H9 (cell line): ENCODE data around the gene RYR1. TPM values are rescaled to one million over a fixed set of nuclear protein-coding genes. Genes with fewer than 3 reads are reported as not detected.
A peak's percentile ranks its signal among the peaks of the same experiment; 100 is the strongest.

ENCODE experiments used
- DNase-seq: peaks from one replicate; pipeline ENCODE4 v3.0.0-alpha.2; 2017
- H2AFZ ChIP-seq: one replicate; pipeline ENCODE4 v1.6.1; 2013; ENCODE audit warnings: mild to moderate bottlenecking, low read length, control low read depth, moderate library complexity
- H2AK5ac ChIP-seq: 2 replicates; pipeline ENCODE4 v1.6.1; 2013; ENCODE audit warnings: low read length, control low read depth, mixed read lengths; ENCODE audit not compliant: insufficient read length
- H2BK120ac ChIP-seq: one replicate; pipeline ENCODE4 v1.6.1; 2013; ENCODE audit warnings: low read depth, mild to moderate bottlenecking, low read length, control low read depth, inconsistent platforms; ENCODE audit not compliant: poor library complexity, severe bottlenecking
- H2BK12ac ChIP-seq: 2 replicates; pipeline ENCODE4 v1.6.1; 2013; ENCODE audit warnings: low read length, control low read depth, mixed read lengths, low read depth; ENCODE audit not compliant: insufficient read length
- H2BK15ac ChIP-seq: 2 replicates; pipeline ENCODE4 v1.6.1; 2013; ENCODE audit warnings: low read depth, low read length, control low read depth
- H2BK20ac ChIP-seq: one replicate; pipeline ENCODE4 v1.6.1; 2013; ENCODE audit warnings: low read depth, mild to moderate bottlenecking, low read length, control low read depth, inconsistent platforms; ENCODE audit not compliant: poor library complexity, severe bottlenecking
- H2BK5ac ChIP-seq: 2 replicates; pipeline ENCODE4 v1.6.1; 2013; ENCODE audit warnings: low read length, control low read depth, mixed read lengths; ENCODE audit not compliant: insufficient read length
- H3K14ac ChIP-seq: 2 replicates; pipeline ENCODE4 v1.6.1; 2013; ENCODE audit warnings: low read length, control low read depth; ENCODE audit not compliant: insufficient read depth
- H3K18ac ChIP-seq: 2 replicates; pipeline ENCODE4 v1.6.1; 2013; ENCODE audit warnings: low read depth, mild to moderate bottlenecking, mixed read lengths, low read length, control low read depth; ENCODE audit not compliant: insufficient read length
- H3K23ac ChIP-seq: 2 replicates; pipeline ENCODE4 v1.6.1; 2013; ENCODE audit warnings: low read length, control low read depth, mixed read lengths, low read depth; ENCODE audit not compliant: insufficient read length
- H3K23me2 ChIP-seq: 2 replicates; pipeline ENCODE4 v1.6.1; 2013; ENCODE audit warnings: low read depth, mild to moderate bottlenecking, mixed read lengths, low read length, control low read depth; ENCODE audit not compliant: insufficient read length, poor library complexity, severe bottlenecking
- H3K27ac ChIP-seq: 2 replicates; pipeline ENCODE4 v1.5.1; 2013; ENCODE audit warnings: low read length, control low read depth, mixed read lengths, low read depth; ENCODE audit not compliant: insufficient read length
- H3K27me3 ChIP-seq: 2 replicates; pipeline ENCODE4 v1.6.1; 2013; ENCODE audit warnings: low read length, control low read depth, inconsistent platforms; ENCODE audit not compliant: insufficient read depth
- H3K4ac ChIP-seq: 2 replicates; pipeline ENCODE4 v1.6.1; 2013; ENCODE audit warnings: low read depth, mild to moderate bottlenecking, control low read depth, inconsistent platforms, low read length, moderate library complexity
- H3K4me1 ChIP-seq: 2 replicates; pipeline ENCODE4 v1.6.1; 2013; ENCODE audit warnings: low read length, control low read depth, inconsistent platforms; ENCODE audit not compliant: insufficient read depth
- H3K4me2 ChIP-seq: 2 replicates; pipeline ENCODE4 v1.6.1; 2013; ENCODE audit warnings: low read length, control low read depth, mixed read lengths; ENCODE audit not compliant: insufficient read length, insufficient read depth
- H3K56ac ChIP-seq: 2 replicates; pipeline ENCODE4 v1.6.1; 2013; ENCODE audit warnings: low read depth, mild to moderate bottlenecking, mixed read lengths, low read length, control low read depth; ENCODE audit not compliant: insufficient read length
- H3K79me1 ChIP-seq: 2 replicates; pipeline ENCODE4 v1.6.1; 2013; ENCODE audit warnings: low read depth, mild to moderate bottlenecking, moderate library complexity, low read length, control low read depth, inconsistent platforms; ENCODE audit not compliant: insufficient read depth, poor library complexity, severe bottlenecking
- H3K79me2 ChIP-seq: 2 replicates; pipeline ENCODE4 v1.6.1; 2013; ENCODE audit warnings: low read length, control low read depth, inconsistent platforms; ENCODE audit not compliant: insufficient read depth
- H3K9ac ChIP-seq: 2 replicates; pipeline ENCODE4 v1.6.1; 2013; ENCODE audit warnings: low read length, control low read depth, mixed read lengths; ENCODE audit not compliant: insufficient read length; ENCODE audit errors: extremely low read depth
- H3K9me3 ChIP-seq: one replicate; pipeline ENCODE4 v1.6.1; 2013; ENCODE audit warnings: low read depth, low read length, inconsistent platforms; ENCODE audit not compliant: control insufficient read depth
- H3T11ph ChIP-seq: one replicate; pipeline ENCODE4 v1.6.1; 2013; ENCODE audit warnings: mild to moderate bottlenecking, low read length, control low read depth, inconsistent platforms
- H4K20me1 ChIP-seq: one replicate; pipeline ENCODE4 v1.6.1; 2013; ENCODE audit not compliant: control insufficient read depth, insufficient read length, insufficient read depth
- H4K5ac ChIP-seq: 2 replicates; pipeline ENCODE4 v1.6.1; 2013; ENCODE audit warnings: low read depth, mild to moderate bottlenecking, mixed read lengths, low read length, control low read depth; ENCODE audit not compliant: insufficient read length
- H4K8ac ChIP-seq: replicated peaks from 2 replicates; pipeline ENCODE4 v1.6.1; 2013; ENCODE audit warnings: low read length, control low read depth, mixed read lengths, low read depth; ENCODE audit not compliant: insufficient read length
- H4K91ac ChIP-seq: 2 replicates; pipeline ENCODE4 v1.6.1; 2013; ENCODE audit warnings: low read depth, mild to moderate bottlenecking, moderate library complexity, mixed read lengths, low read length, control low read depth; ENCODE audit not compliant: insufficient read length
- H3K27ac Mint-ChIP-seq, 3 experiments: 2 replicates in 2 of 3; 3 replicates in 1 of 3; pipeline ENCODE4 v1.8.0; 2020 to 2021; ENCODE audit warnings: mixed read lengths in 3 of 3, mild to moderate bottlenecking in 1 of 3, moderate library complexity in 1 of 3
- H3K27me3 Mint-ChIP-seq: 2 replicates; pipeline ENCODE4 v1.8.0; 2021; ENCODE audit warnings: low read depth, mild to moderate bottlenecking, moderate library complexity, mixed read lengths
- H3K36me3 Mint-ChIP-seq, 3 experiments: 2 replicates in 2 of 3; 3 replicates in 1 of 3; pipeline ENCODE4 v1.8.0; 2020 to 2021; ENCODE audit warnings: low read depth in 3 of 3, mixed read lengths in 3 of 3; ENCODE audit not compliant: insufficient read depth in 1 of 3
- H3K4me1 Mint-ChIP-seq, 2 experiments: 2 replicates each; pipeline ENCODE4 v1.8.0; 2020; ENCODE audit warnings: mixed read lengths in 2 of 2
- H3K4me3 Mint-ChIP-seq, 2 experiments: 2 replicates in 1 of 2; 3 replicates in 1 of 2; pipeline ENCODE4 v1.8.0; 2020 to 2021; ENCODE audit warnings: mild to moderate bottlenecking in 2 of 2, mixed read lengths in 2 of 2, moderate library complexity in 1 of 2
- H3K9me3 Mint-ChIP-seq, 2 experiments: 2 replicates in 1 of 2; 3 replicates in 1 of 2; pipeline ENCODE4 v1.8.0; 2020; ENCODE audit warnings: mild to moderate bottlenecking in 2 of 2, mixed read lengths in 2 of 2, moderate library complexity in 1 of 2
- CTCF ChIP-seq: fragments of 200-600 bp; sonication (generic); conservative IDR thresholded peaks from 3 replicates; pipeline ENCODE4 v1.8.0; 2021; ENCODE audit warnings: antibody characterized with exemption, mild to moderate bottlenecking
- WGBS: extraction: QIAGEN DNeasy Blood & Tissue Kit; methylation state at CpG from one replicate; pipeline ENCODE4 v1.1.7; 2013; ENCODE audit warnings: missing lambda C conversion rate, low lambda C conversion rate, mixed read lengths; ENCODE audit not compliant: insufficient read length; ENCODE audit errors: extremely low coverage; 5-methylcytosine and 5-hydroxymethylcytosine counted together
- total RNA-seq: library from RNA; stranded (reverse); gene quantifications from 2 replicates; pipeline ENCODE4 v1.2.1, GENCODE V29; 2021

RYR1 gene
- total RNA-seq, 1 experiment from 2014 or later = 8.9 TPM

- Histone ChIP-seq H3K23me2 (peaks cover 5% of the 10 kb centered on the region), H3K23ac (no peak overlapping the region), H3K9me3 (no peaks in the 10 kb centered on the region), H3K14ac (no peak overlapping the region), H3K4me1 (no peaks in the 10 kb centered on the region), H4K5ac (no peak overlapping the region), H2BK120ac (no peak overlapping the region), H3K9ac (no peak overlapping the region), H3K18ac (no peak overlapping the region), H3K79me2 (no peaks in the 10 kb centered on the region), H2BK12ac (no peak overlapping the region), H2AK5ac (no peak overlapping the region), H3K4ac (no peak overlapping the region), H4K8ac (no peak overlapping the region), H2BK5ac (no peak overlapping the region), H3T11ph (no peak overlapping the region), H2BK20ac (no peak overlapping the region), H2BK15ac (no peak overlapping the region), H3K27ac (no peak overlapping the region), H4K91ac (no peak overlapping the region), H3K79me1 (no peaks in the 10 kb centered on the region), H2AFZ (no peak overlapping the region), H4K20me1 (no peaks in the 10 kb centered on the region), H3K27me3 (peaks cover 3% of the 10 kb centered on the region; the same call in 1 of the 2 replicates), H3K4me2 (no peak overlapping the region), H3K56ac (no peak overlapping the region)
- Mint-ChIP-seq H3K27me3 (peaks cover 29% of the 10 kb centered on the region), H3K4me3 (peak overlapping the region in 1 of 2 experiments; percentile 38; a peak in 1 of 5 replicates), H3K27ac (no peak overlapping the region), H3K9me3 (no peaks in the 10 kb centered on the region), H3K36me3 (peaks cover 3 to 19% (median 17%) of the 10 kb centered on the region in 3 experiments; a peak in 6 of 7 replicates), H3K4me1 (0 out of 4 replicates have a peak, but pooled peaks cover 0 to 2% of the 10 kb centered on the region in 2 experiments)
- no peak for DNase-seq
- no CpG with 5 or more reads among the region's 6 CpGs for WGBS
- no peak for TF ChIP-seq CTCF
These were observed 28.6 kb upstream of the RYR1 start for GRCh38 chr19:38404858-38405257.
